HepG2 (cell line): ENCODE data around the gene AUNIP. TPM values are rescaled to one million over a fixed set of nuclear protein-coding genes. Genes with fewer than 3 reads are reported as not detected.

Experiments
- CTCF ChIP-seq: sonication (generic); formaldehyde crosslinking; IDR thresholded peaks from 2 replicates; pipeline ENCODE4 v1.5.0; 2020; ENCODE audit warnings: mild to moderate bottlenecking, missing genetic modification reagents, moderate library complexity
- E2F2 ChIP-seq: sonication (generic); formaldehyde crosslinking; IDR thresholded peaks from 2 replicates; pipeline ENCODE4 v1.4.0; 2020; ENCODE audit warnings: missing genetic modification reagents, borderline replicate concordance
- GTF2F1 ChIP-seq: fragments of 150-350 bp; IDR thresholded peaks from 2 replicates; pipeline ENCODE4 v1.6.1; 2014; ENCODE audit warnings: low read length
- HNRNPL ChIP-seq: fragments of 200-400 bp; formaldehyde crosslinking; IDR thresholded peaks from 2 replicates; pipeline ENCODE4 v1.6.1; 2017; ENCODE audit warnings: mild to moderate bottlenecking, low read depth, low read length
- KDM4B ChIP-seq: sonication (generic); formaldehyde crosslinking; IDR thresholded peaks from 2 replicates; pipeline ENCODE4 v1.4.0; 2020; ENCODE audit warnings: missing genetic modification reagents
- MBNL3 ChIP-seq: fragments of 250-450 bp; sonication (Bioruptor Pico); conservative IDR thresholded peaks from 2 replicates; pipeline ENCODE4 v1.8.0; 2022; ENCODE audit warnings: mild to moderate bottlenecking, inconsistent platforms
- MXD3 ChIP-seq: IDR thresholded peaks from 2 replicates; pipeline ENCODE4 v1.6.1; 2016; ENCODE audit warnings: mild to moderate bottlenecking, missing biosample characterization, missing genetic modification reagents
- SP5 ChIP-seq: IDR thresholded peaks from 2 replicates; pipeline ENCODE4 v1.6.1; 2016; ENCODE audit warnings: low read depth, borderline replicate concordance
- THRA ChIP-seq: sonication (generic); formaldehyde crosslinking; IDR thresholded peaks from 2 replicates; pipeline ENCODE4 v1.4.0; 2020; ENCODE audit warnings: missing genetic modification reagents, borderline replicate concordance
- ZNF275 ChIP-seq: sonication (generic); formaldehyde crosslinking; IDR thresholded peaks from 2 replicates; pipeline ENCODE4 v1.8.0; 2022; ENCODE audit warnings: missing genetic modification reagents, mild to moderate bottlenecking, inconsistent platforms, borderline replicate concordance
- ZNF281 ChIP-seq: sonication (generic); formaldehyde crosslinking; IDR thresholded peaks from 2 replicates; pipeline ENCODE4 v1.4.0; 2020; ENCODE audit warnings: missing genetic modification reagents, borderline replicate concordance
- ZNF468 ChIP-seq: sonication (generic); formaldehyde crosslinking; IDR thresholded peaks from 2 replicates; pipeline ENCODE4 v1.8.0; 2022; ENCODE audit warnings: mild to moderate bottlenecking, moderate library complexity, missing genetic modification reagents
- ZNF709 ChIP-seq: sonication (generic); formaldehyde crosslinking; IDR thresholded peaks from 2 replicates; pipeline ENCODE4 v1.5.0; 2020; ENCODE audit warnings: mild to moderate bottlenecking, missing genetic modification reagents
- ZSCAN12 ChIP-seq: sonication (generic); formaldehyde crosslinking; IDR thresholded peaks from 2 replicates; pipeline ENCODE4 v1.9.0; 2021; ENCODE audit warnings: mild to moderate bottlenecking, missing genetic modification reagents
- polyA plus RNA-seq, 8 experiments: library from polyadenylated mRNA; depleted of rRNA in 3 of 8; stranded (reverse) in 7 of 8; unstranded in 1 of 8; fragments of >200 nt; fragmentation: Illumina TruSeq in 4 of 8; extraction: Trizol in 4 of 8; gene quantifications; 2 replicates each; pipeline versions ENCODE4 v1.2.1 to v1.2.3, GENCODE V29; 2011 to 2016; ENCODE audit warnings: low read depth in 4 of 8, missing spikeins in 1 of 8, mixed read lengths in 1 of 8; ENCODE audit not compliant: insufficient read depth in 1 of 8
- total RNA-seq, 5 experiments: library from RNA; depleted of rRNA; stranded (reverse); fragments of >200 nt; fragmentation: Illumina TruSeq; extraction: Trizol; gene quantifications; 2 replicates each; pipeline ENCODE4 v1.2.3, GENCODE V29; 2016; ENCODE audit warnings: low read depth in 1 of 5
- TF ChIP-seq, protein P1 (sequence below): sonication (generic); formaldehyde crosslinking; IDR thresholded peaks from 2 replicates; pipeline ENCODE4 v1.4.0; 2020; ENCODE audit warnings: missing genetic modification reagents
- TF ChIP-seq, protein P2 (sequence below): sonication (generic); formaldehyde crosslinking; IDR thresholded peaks from 2 replicates; pipeline ENCODE4 v1.4.0; 2020; ENCODE audit warnings: mild to moderate bottlenecking, missing genetic modification reagents

AUNIP gene
- total and polyA plus RNA-seq, 2 of the 13 experiments (the other 11 are each of a cell fraction or from before 2014, with no cell fraction given), result 3.8 to 12.3 TPM

GRCh38 chr1:25858906-25859789 is at the start of gene AUNIP (continued):
- TF ChIP-seq, protein P1, sequence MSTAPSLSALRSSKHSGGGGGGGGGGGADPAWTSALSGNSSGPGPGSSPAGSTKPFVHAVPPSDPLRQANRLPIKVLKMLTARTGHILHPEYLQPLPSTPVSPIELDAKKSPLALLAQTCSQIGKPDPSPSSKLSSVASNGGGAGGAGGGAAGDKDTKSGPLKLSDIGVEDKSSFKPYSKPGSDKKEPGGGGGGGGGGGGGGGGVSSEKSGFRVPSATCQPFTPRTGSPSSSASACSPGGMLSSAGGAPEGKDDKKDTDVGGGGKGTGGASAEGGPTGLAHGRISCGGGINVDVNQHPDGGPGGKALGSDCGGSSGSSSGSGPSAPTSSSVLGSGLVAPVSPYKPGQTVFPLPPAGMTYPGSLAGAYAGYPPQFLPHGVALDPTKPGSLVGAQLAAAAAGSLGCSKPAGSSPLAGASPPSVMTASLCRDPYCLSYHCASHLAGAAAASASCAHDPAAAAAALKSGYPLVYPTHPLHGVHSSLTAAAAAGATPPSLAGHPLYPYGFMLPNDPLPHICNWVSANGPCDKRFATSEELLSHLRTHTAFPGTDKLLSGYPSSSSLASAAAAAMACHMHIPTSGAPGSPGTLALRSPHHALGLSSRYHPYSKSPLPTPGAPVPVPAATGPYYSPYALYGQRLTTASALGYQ (CRISPR knock-in tag), result peak; percentile 83
- no peak for TF ChIP-seq THRA
- TF ChIP-seq ZNF275 (CRISPR knock-in tag), result peak; percentile 62; the same call in 1 of the 2 replicates
- TF ChIP-seq CTCF (CRISPR knock-in tag), result peak; percentile 24; the same call in 1 of the 2 replicates
- no peak for TF ChIP-seq ZNF281 (CRISPR knock-in tag)
- TF ChIP-seq, protein P2, sequence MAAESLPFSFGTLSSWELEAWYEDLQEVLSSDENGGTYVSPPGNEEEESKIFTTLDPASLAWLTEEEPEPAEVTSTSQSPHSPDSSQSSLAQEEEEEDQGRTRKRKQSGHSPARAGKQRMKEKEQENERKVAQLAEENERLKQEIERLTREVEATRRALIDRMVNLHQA (CRISPR knock-in tag), result no peak
- 0 out of 2 replicates have a peak, but pooled peaks have one; percentile 19 for TF ChIP-seq KDM4B (CRISPR knock-in tag)
- no peak for TF ChIP-seq HNRNPL
- TF ChIP-seq ZNF468, result no peak
- TF ChIP-seq MBNL3, result no peak
- peak; percentile 49 for TF ChIP-seq MXD3
- TF ChIP-seq ZSCAN12, result no peak
- TF ChIP-seq E2F2 (CRISPR knock-in tag), result no peak; the same call in 1 of the 2 replicates
- TF ChIP-seq SP5 (CRISPR knock-in tag), result peak; percentile 87
- no peak for TF ChIP-seq GTF2F1
- TF ChIP-seq ZNF709 (CRISPR knock-in tag), result peak; percentile 73; the same call in 1 of the 2 replicates
